GM19351 (cell line): ENCODE results near the gene KCNH3.

Experiments used
- ATAC-seq: cut with Tn5 transposase; IDR thresholded peaks from one replicate; pipeline ENCODE4 v1.9.1; 2021; ENCODE audit warnings: mild to moderate bottlenecking, moderate library complexity; ENCODE audit not compliant: unreplicated experiment

The KCNH3 gene

DNA sequence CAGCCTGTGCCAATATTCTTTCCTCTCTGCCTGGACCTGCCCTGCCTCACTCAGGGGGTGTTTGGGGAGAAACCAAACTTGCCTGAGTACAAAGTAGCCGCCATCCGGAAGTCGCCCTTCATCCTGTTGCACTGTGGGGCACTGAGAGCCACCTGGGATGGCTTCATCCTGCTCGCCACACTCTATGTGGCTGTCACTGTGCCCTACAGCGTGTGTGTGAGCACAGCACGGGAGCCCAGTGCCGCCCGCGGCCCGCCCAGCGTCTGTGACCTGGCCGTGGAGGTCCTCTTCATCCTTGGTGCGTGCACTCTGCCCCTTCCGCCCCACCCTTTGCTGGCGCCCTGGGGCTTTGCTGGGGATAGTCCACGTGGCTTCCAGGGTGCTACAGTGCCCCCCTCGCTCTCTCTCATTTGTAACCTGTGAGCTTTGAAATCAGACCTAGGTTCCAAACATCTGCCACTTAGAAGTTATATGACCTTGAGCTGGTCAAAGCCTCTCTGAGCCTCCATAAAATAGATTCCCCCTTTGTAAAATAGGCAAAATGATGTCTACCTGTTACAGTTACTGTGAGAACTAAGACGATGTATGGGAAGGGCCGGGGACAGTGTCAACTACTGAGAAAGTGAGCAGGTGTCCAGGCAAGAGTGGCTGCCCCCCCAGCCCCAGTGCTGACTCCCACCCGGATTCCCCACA is 4.5 kb downstream of the KCNH3 start:
- no peak for ATAC-seq

DNA sequence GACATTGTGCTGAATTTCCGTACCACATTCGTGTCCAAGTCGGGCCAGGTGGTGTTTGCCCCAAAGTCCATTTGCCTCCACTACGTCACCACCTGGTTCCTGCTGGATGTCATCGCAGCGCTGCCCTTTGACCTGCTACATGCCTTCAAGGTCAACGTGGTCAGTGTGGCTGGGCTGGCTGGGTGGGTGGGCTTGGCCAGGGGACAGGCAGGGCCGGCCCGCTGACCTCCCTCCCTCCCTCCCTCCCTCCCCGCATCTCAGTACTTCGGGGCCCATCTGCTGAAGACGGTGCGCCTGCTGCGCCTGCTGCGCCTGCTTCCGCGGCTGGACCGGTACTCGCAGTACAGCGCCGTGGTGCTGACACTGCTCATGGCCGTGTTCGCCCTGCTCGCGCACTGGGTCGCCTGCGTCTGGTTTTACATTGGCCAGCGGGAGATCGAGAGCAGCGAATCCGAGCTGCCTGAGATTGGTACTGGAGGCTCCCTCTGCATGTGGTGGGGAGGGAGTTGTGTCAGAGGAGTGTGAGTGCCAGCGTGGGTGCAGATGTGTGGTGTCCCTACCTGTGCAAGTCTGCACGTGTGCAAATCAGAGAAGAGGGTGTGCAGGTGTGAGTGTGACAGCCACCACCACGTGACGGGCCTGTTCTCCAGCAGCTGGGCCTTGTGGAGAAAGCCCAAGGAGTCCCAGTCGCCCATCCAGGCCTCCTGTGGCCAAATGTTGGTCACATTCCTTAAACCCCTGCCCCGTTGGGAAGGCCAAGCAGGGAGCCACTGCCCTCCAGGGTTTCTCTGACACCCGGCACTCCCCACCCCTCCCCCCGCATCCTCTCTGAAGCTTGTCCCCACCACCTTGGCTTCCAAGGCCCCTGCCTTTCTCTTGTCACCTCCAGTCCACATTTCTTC is 5.3 kb downstream of the KCNH3 start:
- no peak for ATAC-seq

DNA sequence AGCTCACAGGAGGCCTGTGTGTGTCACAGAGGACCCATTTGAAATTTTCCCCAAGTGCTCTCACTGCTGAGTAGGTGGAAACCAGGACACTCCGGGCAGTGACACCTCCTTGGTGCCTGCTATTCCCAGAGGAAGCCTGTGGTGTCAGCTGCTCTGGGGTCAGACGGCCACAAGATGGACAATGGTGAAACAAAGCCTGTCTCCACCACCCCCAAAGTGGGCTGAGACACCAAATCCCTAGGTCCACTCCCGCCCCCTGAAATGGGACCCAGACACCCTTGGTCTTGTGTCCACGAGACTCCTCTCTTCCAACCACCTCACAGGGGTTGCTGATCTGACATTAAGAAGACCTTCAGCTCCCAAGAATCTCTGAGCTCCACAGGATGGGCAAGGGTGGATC is 7.0 kb downstream of the KCNH3 start:
- ATAC-seq, result no peak

DNA sequence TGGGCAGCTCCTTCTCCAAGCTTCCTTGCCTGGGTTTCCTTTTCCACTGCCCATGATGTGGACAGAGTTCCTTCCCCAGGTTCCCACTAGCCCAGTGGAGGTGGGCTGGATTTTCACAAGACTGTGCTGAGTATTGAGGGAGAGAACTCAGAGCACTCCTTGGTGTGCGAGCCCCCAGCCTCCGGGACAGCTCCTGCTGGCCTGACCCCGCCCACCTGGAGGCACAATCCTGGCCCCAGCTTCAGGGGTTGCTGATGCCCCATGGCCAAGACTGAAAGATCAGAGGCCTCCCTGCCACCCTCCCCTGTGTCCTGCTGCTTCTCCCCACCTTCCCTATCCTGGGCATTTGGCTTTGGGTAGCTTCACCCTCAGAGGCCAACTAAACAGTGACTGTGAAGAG is 7.7 kb downstream of the KCNH3 start:
- no peak for ATAC-seq

DNA sequence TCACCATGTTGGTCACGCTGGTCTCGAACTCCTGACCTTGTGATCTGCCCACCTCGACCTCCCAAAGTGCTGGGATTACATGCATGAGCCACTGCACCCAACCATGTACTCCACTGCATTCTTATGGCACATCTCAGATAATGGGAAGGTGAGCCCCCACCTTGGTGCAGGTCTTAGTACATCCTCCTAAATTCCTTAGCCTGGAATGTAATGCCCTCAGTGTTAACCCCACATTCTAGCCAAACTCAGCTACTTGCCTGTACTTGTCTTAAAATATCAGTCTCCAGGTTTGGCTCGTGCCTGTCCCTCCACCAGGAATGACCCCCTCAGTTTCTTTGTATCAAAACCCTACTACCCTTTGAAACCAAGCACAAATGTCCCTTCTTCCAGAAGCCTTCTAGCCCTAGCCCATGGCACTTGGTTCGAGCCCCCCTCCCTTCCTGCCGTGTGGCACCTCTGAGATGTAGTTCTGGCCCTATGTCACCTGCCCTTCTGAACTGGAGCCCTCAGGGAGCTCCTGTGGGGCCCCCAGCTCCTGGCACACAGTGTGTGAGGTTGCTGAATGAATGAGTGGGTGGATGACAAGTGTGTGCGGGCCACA is 8.4 kb downstream of the KCNH3 start:
- ATAC-seq, result no peak

DNA sequence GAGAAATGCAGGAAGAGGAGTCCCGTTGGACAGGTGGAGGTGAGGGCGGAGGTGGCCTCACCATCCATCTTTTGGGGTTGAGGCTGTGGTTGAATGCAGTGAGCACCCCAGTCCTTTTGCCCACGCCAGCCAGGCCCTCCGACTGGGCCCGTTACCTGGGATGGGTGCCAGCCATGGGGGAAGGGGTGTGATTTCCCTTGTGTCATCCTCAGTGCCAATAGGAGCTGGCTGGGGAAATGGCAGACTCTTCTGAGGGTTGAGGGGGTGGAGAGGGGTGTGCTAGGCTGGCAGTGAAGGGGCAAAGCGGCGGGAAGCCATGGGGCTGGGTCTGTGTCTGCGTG is 9.6 kb downstream of the KCNH3 start:
- ATAC-seq, result no peak

DNA sequence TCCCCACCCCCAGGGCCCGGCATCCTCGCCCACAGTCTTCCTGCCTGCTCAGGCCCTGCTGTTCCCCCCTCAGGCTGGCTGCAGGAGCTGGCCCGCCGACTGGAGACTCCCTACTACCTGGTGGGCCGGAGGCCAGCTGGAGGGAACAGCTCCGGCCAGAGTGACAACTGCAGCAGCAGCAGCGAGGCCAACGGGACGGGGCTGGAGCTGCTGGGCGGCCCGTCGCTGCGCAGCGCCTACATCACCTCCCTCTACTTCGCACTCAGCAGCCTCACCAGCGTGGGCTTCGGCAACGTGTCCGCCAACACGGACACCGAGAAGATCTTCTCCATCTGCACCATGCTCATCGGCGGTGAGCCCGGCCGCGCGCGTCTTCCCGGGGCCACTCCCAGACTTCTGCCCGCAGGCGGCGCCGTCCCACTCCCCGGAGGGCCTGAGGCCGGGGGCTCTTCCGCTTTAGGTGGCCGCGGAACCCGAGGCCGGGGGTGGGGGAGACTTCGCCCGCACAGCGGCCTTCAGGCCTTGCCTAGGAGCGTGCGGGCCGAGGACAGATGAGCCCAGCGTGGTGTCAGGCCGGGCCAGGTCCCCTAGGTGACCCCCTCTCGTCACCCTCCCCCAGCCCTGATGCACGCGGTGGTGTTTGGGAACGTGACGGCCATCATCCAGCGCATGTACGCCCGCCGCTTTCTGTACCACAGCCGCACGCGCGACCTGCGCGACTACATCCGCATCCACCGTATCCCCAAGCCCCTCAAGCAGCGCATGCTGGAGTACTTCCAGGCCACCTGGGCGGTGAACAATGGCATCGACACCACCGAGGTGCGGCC is 10.2 kb downstream of the KCNH3 start:
- ATAC-seq, result no peak

DNA sequence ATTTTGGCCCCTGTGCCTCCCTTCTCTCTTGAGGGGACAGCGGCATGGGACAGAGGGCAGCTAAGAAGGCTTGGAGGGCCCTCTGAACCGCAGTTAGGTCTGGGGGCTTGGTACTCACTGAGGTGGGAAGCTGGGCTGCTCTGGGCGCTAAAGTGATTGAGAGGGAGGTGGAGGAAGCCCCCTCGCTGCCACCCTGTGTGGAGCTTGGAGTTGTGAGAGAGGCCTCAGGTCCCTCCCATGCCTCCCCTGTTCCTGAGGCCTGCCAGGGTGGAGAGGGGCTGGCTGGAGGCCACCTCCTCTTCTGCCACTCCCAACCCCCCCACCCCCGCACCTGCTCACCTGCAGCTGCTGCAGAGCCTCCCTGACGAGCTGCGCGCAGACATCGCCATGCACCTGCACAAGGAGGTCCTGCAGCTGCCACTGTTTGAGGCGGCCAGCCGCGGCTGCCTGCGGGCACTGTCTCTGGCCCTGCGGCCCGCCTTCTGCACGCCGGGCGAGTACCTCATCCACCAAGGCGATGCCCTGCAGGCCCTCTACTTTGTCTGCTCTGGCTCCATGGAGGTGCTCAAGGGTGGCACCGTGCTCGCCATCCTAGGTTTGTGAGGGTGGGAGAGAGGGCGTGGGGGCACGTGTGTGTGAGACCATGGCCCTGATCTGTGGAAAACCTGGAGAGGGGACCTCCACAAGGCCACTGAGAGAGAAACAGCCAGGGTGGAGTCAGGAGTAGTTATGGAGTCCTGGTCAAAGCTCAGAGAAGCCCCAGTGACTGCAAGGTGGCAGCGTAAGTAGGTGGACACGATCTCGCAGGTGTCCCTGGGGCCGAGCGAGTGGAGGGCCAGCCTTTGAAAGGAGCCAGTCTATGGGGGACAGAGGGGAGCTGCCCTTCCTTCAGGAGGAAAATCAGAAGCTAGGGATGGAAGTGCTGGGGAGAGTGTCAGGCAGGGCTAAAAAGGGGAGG is 11.2 kb downstream of the KCNH3 start:
- ATAC-seq, result no peak

DNA sequence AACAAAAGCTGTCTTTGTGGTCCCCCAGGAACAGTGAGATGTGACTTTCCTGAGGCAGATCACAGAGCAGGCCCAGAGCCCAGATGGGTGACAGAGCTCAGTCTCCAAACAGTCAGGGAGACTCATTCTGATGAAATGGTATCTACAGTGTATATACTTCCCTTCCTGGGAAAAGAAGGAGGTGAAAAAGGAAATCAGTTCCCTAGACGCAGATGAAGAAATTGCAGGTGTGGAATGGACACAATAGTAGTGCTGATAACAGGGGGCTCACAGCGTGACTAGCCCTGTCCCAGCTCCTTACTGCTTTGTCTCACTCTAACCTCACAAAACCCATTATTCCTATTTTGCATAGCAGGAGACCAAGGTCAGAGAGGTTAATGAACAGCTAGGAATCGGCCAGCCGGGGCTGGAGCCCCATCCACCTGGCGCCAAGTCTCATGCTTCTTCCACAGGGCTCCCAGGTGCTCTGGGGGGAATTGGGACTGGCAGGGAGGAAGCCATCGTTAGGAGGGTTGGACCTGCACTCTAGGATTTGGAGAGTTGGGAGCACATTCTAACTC is 11.9 kb downstream of the KCNH3 start:
- ATAC-seq, result no peak

DNA sequence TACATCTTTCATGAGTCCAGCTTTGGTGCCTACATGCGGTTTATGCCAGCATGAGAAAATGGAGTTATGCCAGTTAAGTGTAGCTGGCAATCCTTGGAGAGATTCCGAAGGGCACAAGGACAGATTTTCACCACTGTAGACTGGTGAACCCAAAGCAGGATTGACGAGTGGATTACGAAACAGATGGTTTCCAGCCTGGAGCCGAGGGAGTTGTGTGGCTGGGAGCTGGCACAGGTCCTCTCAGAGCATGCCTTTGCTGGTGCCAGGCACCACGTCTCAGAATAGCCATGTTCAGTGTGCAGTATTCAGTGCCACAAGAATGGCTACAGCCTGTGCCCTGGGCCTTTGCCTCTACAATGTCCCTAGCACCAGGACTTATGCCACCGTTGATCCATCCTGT is 13.2 kb downstream of the KCNH3 start:
- ATAC-seq, result no peak

DNA sequence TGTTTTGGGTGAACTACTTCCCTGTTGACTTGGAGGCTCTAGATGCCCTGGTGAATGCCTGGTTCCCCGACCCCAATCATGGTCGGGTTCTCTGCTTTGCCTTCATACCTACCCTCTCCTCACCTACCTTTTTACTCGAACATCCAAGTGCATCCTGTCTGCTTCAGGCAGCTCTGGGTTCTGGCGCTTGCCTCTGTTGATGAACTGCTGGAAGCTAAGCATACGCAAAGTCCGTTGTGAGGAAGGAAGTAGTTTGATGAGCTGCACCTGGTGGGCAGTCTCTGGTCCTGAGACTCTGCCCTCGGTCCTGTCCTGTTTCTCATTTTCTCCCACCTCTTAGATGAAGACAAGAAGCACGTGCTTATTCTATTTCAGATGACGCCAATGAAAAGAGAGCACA is 13.6 kb downstream of the KCNH3 start:
- no peak for ATAC-seq

DNA sequence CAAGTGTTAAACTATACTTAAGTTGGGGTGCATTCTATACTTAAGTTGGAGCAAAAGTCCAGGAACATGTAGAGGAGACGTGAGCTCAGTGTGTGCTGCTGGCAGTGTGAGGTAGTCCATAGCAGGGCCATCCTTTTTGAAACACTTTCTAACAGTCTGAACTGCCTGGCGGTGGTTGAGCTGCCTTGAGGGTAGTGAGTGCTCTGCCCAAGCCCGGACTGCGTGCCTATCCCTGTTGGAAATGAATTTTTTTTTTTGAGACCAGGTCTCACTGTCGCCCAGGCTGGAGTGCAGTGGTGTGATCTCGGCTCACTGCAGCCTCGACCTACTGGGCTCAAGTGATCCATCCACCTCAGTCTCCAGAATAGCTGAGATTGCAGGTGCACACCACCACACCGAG is 14.1 kb downstream of the KCNH3 start:
- no peak for ATAC-seq

DNA sequence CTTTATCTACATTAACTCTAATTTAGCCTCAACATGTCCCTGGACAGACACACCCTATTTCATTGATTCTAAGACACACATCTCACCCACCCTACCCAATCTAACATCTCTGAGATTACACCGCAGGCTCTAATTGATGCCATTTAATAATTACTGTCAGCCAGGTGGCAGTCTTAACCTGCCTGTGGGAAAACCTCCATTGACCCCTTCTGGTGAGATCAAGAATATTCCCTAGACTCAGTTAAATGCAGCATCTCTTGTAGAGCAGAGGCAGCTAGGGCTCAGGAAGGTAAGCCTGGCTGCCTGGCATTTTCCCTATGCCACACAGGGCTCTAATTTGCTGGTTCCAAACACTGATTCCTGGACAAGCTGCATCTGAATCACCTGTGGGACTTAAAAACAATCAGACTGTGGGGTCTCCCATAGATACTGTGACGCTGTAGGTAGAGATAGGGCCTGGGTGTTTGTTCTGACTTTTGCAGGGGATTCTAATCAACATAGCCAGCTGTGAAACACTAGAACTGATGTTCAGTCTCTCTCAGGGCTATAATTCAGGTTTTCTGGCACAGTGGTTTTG is 14.8 kb downstream of the KCNH3 start:
- no peak for ATAC-seq

DNA sequence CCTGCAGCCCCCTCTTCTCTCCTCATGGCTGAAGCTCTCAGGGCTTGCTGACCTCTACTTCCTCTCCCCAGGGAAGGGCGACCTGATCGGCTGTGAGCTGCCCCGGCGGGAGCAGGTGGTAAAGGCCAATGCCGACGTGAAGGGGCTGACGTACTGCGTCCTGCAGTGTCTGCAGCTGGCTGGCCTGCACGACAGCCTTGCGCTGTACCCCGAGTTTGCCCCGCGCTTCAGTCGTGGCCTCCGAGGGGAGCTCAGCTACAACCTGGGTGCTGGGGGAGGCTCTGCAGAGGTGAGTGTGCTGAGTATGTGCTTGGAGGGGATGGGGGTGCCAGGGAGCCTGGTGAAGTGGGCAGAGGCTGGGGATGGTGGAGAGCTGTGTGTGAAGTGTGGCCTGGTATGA is 15.4 kb downstream of the KCNH3 start:
- ATAC-seq, result no peak

DNA sequence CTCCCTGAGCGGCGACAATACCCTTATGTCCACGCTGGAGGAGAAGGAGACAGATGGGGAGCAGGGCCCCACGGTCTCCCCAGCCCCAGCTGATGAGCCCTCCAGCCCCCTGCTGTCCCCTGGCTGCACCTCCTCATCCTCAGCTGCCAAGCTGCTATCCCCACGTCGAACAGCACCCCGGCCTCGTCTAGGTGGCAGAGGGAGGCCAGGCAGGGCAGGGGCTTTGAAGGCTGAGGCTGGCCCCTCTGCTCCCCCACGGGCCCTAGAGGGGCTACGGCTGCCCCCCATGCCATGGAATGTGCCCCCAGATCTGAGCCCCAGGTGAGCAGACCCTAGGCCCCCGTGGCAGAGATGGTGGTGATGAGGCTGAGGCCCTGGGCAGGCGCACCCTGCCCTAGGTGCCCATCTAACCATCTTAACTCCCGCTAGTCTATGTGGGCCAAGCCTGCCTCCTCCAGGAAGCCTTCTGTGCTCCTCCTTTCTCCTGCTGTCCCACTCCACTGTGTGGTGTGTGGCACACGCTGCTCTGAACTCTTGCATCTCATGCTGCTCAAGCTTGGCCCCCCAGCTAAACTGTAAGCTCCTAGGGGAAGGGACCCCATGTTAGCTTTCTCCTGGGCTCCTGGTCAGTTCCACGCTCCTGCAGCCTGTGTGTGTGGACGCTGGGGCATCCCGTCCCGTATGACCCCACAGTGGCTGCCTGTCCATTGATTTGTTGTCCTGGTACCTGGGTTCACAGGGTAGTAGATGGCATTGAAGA is 17.0 kb downstream of the KCNH3 start:
- ATAC-seq, result no peak

DNA sequence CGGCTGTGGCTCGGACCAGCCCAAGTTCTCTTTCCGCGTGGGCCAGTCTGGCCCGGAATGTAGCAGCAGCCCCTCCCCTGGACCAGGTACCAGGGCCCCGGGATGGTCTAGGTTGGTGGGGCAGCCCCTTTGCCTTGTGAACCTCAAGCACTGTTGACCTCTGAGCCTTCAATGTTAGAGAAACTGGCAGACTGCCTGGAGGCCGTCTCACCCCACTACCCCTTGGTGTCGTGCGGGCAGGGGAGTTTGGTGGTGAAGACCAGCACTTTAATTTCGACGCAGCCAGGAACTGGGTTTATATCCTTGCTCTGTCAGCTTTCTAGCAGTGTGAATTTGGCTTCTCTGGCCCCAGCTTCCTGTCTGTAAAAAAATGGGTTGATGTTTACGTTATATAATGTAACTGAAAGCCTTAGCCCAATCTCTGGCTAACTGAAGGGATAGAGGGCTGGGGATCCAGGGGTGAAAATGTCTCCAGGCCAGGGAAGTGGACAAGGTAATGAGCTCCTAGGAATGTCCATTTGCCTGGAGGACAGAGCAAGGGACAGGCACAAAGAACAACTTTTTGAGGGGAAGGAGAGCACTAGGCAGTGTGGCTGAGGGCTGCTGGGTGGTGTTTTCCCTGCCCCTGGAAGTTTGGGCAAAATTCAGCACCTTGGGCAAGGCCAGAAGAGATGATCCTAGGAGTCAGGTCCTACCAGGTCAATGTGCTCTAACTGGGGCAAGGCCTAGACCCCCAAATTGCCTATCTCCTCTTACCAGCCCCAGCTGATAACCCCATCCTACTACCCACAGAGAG is 17.8 kb downstream of the KCNH3 start:
- ATAC-seq, result no peak

DNA sequence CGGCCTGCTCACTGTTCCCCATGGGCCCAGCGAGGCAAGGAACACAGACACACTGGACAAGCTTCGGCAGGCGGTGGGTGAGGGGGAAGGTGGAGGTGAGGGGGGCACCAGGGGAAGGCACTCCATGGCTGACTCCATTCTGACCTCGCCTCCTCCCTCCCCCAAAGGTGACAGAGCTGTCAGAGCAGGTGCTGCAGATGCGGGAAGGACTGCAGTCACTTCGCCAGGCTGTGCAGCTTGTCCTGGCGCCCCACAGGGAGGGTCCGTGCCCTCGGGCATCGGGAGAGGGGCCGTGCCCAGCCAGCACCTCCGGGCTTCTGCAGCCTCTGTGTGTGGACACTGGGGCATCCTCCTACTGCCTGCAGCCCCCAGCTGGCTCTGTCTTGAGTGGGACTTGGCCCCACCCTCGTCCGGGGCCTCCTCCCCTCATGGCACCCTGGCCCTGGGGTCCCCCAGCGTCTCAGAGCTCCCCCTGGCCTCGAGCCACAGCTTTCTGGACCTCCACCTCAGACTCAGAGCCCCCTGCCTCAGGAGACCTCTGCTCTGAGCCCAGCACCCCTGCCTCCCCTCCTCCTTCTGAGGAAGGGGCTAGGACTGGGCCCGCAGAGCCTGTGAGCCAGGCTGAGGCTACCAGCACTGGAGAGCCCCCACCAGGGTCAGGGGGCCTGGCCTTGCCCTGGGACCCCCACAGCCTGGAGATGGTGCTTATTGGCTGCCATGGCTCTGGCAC is 18.5 kb downstream of the KCNH3 start:
- ATAC-seq, result no peak
